Measurements from ENCODE around the gene SMYD4.
A peak's percentile ranks its signal among the peaks of the same experiment; 100 is the strongest.
"Not testable (repeated sequence)": the region's sequence is repeated elsewhere in the genome, so short reads cannot be mapped to it uniquely, and the experiment has no call there.

Gene SMYD4

GRCh38 chr17:1754430-1755112 is 75.1 kb downstream of the SMYD4 start:
- peak; percentile 52 for DNase-seq (ENCODE audit: low spot score)

DNA sequence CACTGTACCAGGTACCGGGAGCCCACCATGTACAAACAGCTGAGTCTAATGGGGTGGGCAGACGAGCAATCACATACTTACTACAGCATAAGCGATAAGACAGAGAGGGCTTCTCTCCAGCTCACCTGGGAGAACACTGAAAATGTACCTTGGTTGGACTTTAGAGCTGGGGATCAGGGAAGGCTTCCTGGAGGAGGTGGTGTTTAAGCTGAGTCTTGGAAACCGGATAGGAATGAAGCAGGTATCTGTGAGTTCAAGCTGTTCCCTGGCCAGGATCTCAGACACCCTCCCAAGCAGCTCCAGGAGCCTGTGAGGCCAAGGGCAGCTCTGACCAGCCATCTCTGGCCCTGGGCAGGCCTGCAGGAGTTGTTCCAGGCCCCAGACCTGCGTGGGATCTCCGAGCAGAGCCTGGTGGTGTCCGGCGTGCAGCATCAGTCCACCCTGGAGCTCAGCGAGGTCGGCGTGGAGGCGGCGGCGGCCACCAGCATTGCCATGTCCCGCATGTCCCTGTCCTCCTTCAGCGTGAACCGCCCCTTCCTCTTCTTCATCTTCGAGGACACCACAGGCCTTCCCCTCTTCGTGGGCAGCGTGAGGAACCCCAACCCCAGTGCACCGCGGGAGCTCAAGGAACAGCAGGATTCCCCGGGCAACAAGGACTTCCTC is 75.8 kb downstream of the SMYD4 start:
- DNase-seq (ENCODE audit: low spot score): no peak

- DNase-seq (ENCODE audit: low spot score): no peak
Measured at GRCh38 chr17:1752425-1753262, 77.1 kb downstream of the SMYD4 start.

DNA sequence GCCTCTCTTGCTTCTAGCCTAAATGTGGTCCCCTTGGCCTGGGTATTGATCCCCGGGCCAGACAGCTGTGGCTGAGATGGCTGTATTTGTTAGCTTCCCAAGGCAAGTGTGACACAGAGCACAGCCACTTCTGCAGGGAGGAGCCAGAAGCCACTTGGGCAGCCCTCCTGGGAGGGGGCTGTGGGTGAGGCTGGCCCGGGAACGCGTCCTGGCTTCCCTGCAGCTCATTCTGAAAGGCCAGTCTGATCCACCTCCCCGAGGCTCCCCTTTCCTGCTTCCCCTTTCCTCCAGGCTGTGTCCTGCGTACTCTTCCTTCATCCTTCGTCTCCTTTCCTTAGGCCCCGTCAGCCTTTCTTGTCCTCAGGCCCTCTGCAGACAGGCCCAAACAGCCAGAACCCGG is 79.1 kb downstream of the SMYD4 start:
- DNase-seq (ENCODE audit: low spot score): peak; percentile 53

GRCh38 chr17:1746975-1747543 is 82.6 kb downstream of the SMYD4 start:
- peak; percentile 62 for DNase-seq (ENCODE audit: low spot score)

GRCh38 chr17:1745513-1746020 is 84.1 kb downstream of the SMYD4 start:
- peak; percentile 54 for DNase-seq (ENCODE audit: low spot score)

- no peak for DNase-seq (ENCODE audit: low spot score)
Measured at GRCh38 chr17:1744551-1745512, 84.9 kb downstream of the SMYD4 start.

DNA sequence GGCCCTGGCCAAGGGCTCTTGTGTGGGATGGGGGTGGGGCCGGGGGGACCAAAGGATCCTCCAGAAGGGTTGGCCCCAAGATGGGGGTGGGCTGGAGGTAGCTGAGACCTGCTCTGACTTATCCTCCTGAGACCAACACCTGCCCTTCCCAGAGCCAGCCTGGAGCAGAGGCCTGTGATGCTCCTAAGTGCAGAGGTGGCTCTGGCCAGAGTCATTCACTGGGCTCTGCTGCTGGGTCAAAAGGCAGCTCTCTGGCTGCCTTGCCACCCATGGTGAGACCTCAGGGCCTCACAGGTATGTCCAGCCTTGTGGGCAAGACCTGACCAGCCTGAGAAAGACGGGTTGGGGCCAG is 86.6 kb downstream of the SMYD4 start:
- no peak for DNase-seq (ENCODE audit: low spot score)

GRCh38 chr17:1742371-1743087 is 87.2 kb downstream of the SMYD4 start, which contains the start of gene SERPINF2:
Gene SERPINF2, plus strand, starts transcription at chr17:1742871. Its CDS starts 2,125 bp downstream, at chr17:1744996.
- no peak for DNase-seq (ENCODE audit: low spot score)

- DNase-seq (ENCODE audit: low spot score): not testable (repeated sequence)
Measured at GRCh38 chr17:1741899-1742298, 87.8 kb downstream of the SMYD4 start.

- no peak for DNase-seq (ENCODE audit: low spot score)
Measured at GRCh38 chr17:1737531-1738291, 92.0 kb downstream of the SMYD4 start.

DNA sequence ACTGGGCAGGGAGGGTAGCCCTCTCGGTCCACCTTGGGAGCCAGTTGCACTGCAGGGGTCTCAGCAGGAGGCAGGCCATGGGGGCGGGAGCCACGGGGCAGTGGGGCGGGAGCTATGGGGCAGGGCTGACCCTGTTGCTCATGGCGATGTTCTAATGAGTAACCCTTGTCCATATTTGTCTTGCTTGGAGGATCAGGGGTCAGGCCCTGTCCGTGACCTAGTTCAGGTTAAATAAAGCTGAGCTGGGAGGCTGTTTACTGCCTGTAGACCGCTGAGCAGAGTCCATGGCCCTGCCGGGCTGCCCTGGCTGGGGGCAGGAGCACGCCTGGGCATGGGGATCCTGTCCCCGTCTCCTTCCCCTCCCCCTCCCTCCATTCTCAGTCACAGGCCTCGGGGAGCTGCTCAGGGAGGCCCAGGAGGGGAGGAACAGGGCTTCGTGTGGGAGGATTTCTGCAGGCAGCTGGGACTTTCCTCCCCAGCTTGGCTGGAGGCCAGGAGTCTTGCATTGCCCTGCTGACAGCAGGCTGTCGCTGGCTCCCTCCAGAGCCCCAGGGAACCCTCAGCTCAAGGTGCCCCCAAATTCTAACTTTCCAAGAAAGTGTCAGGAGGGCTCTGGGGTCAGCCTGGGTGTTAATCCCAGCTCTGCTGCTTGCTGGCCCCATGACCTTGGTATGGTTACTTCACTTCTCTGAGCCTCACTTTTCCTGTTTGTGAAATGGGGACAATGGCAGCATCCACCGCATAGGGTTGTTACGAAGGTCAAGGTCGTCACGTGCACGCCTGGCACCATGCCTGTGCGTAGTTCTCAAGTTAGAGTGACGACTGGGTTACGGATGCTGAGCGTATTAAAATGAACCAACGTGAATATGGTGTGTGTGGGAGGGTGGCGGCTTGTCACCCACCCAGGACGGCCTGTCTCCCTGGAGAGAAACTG is 93.1 kb downstream of the SMYD4 start:
- DNase-seq (ENCODE audit: low spot score): no peak

DNA sequence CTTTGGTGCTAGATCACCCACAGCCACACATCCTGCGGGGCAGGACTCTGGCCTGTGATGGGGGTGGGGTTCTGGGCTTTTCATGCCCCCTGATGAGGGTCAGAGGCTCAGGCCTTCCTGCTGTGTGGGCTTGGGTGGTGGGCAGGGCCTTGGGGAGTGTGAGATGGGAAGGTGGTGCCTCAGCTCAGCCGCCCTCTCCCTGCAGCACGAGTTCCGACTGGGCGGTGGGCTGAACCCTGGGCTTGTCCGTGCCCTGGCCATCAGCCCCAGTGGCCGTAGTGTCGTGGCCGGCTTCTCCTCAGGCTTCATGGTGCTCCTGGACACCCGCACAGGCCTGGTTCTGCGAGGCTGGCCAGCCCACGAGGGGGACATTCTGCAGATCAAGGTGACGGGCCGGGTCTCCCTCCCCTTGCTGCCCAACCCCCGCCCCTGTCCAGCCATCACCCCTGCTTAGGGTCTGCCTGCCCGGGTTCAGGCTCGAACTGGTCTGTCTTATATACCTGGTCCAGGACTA is 93.8 kb downstream of the SMYD4 start:
- no peak for DNase-seq (ENCODE audit: low spot score)

- no peak for DNase-seq (ENCODE audit: low spot score)
Measured at GRCh38 chr17:1735418-1735817, 94.3 kb downstream of the SMYD4 start.

- DNase-seq (ENCODE audit: low spot score): no peak
Measured at GRCh38 chr17:1733759-1734158, 95.9 kb downstream of the SMYD4 start.

- DNase-seq (ENCODE audit: low spot score): no peak
Measured at GRCh38 chr17:1732833-1733321, 96.8 kb downstream of the SMYD4 start.

- no peak for DNase-seq (ENCODE audit: low spot score)
Measured at GRCh38 chr17:1732241-1732832, 97.4 kb downstream of the SMYD4 start.

DNA sequence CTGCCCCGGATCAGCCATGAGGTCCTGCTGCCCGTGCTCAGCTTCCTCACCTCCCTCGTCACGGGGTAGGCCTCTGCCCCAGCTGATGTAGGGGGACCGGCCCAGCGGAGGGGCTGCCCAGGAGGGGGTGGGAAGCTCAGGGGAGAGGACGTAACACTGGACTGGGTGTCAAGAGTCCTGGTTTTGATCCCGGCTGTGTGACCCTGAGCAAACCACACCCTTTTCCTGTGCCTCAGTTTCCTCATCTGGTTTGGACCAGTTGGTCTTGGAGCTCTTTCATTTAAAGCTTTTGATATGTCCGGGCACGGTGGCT is 98.6 kb downstream of the SMYD4 start:
- DNase-seq (ENCODE audit: low spot score): no peak

All from ecto neural progenitor cell (in vitro differentiated cells).